DND-41 (cell line): ENCODE measurements around the gene HAX1.
A peak's percentile ranks its signal among the peaks of the same experiment; 100 is the strongest.
"Not testable (repeated sequence)": the region's sequence is repeated elsewhere in the genome, so short reads cannot be mapped to it uniquely, and the experiment has no call there.

Experiments used
- ATAC-seq: fragments of 200-7000 bp; cut with Tn5 transposase; 3 replicates; pipeline ENCODE4 v1.9.1; 2021; ENCODE audit warnings: low read depth; ENCODE audit not compliant: insufficient read depth
- DNase-seq: peaks from one replicate; pipeline ENCODE4 v3.0.0-alpha.2; 2020
- H2AFZ ChIP-seq: 2 replicates; pipeline ENCODE4 v1.6.0; 2012; ENCODE audit warnings: low read depth, low read length
- H3K27ac ChIP-seq: 2 replicates; pipeline ENCODE4 v1.5.1; 2012; ENCODE audit warnings: low read length, inconsistent platforms
- H3K27me3 ChIP-seq: fragments of 200-600 bp; sonication (generic); 2 replicates; pipeline ENCODE4 v1.6.0; 2012; ENCODE audit warnings: low read length, mild to moderate bottlenecking, inconsistent platforms; ENCODE audit not compliant: insufficient read depth, poor library complexity
- H3K36me3 ChIP-seq: 2 replicates; pipeline ENCODE4 v1.5.1; 2012; ENCODE audit warnings: low read length, inconsistent platforms; ENCODE audit not compliant: insufficient read depth
- H3K4me1 ChIP-seq: 2 replicates; pipeline ENCODE4 v1.5.1; 2012; ENCODE audit warnings: mild to moderate bottlenecking, low read length; ENCODE audit not compliant: insufficient read depth
- H3K4me2 ChIP-seq: 2 replicates; pipeline ENCODE4 v1.6.0; 2012; ENCODE audit warnings: mild to moderate bottlenecking, moderate library complexity, low read length, inconsistent platforms; ENCODE audit not compliant: insufficient read depth
- H3K4me3 ChIP-seq, 2 experiments: fragments of 200-600 bp in 1 of 2; shearing (Covaris generic) in 1 of 2; 2 replicates each; pipeline ENCODE4 v1.5.1; 2012 to 2016; ENCODE audit warnings: inconsistent platforms in 2 of 2, low read length in 2 of 2, mild to moderate bottlenecking in 2 of 2, low read depth in 1 of 2, moderate library complexity in 1 of 2
- H3K79me2 ChIP-seq: 2 replicates; pipeline ENCODE4 v1.6.0; 2012; ENCODE audit warnings: low read length, inconsistent platforms; ENCODE audit not compliant: insufficient read depth
- H3K9ac ChIP-seq: 2 replicates; pipeline ENCODE4 v1.6.0; 2012; ENCODE audit warnings: low read depth, mild to moderate bottlenecking, inconsistent platforms, low read length, moderate library complexity
- H3K9me3 ChIP-seq: 2 replicates; pipeline ENCODE4 v1.5.1; 2012; ENCODE audit warnings: low read length, moderate library complexity, mild to moderate bottlenecking, inconsistent platforms; ENCODE audit not compliant: insufficient read depth, severe bottlenecking
- H4K20me1 ChIP-seq: 2 replicates; pipeline ENCODE4 v1.6.0; 2012; ENCODE audit warnings: low read length; ENCODE audit not compliant: insufficient read depth
- CTCF ChIP-seq: IDR thresholded peaks from 2 replicates; pipeline ENCODE4 v1.5.1; 2012; ENCODE audit warnings: borderline replicate concordance, low read length, moderate library complexity, mild to moderate bottlenecking; ENCODE audit not compliant: poor library complexity, severe bottlenecking; ENCODE audit errors: extremely low read depth
- EZH2 ChIP-seq: IDR thresholded peaks from 3 replicates; pipeline ENCODE4 v1.6.1; 2012; ENCODE audit warnings: borderline replicate concordance, low read depth, mild to moderate bottlenecking, moderate library complexity, low read length, inconsistent platforms; ENCODE audit not compliant: severe bottlenecking

The HAX1 gene

GRCh38 chr1:154276797-154277196 is 4.4 kb downstream of the HAX1 start:
- Histone ChIP-seq H3K4me3 (no peak overlapping the region), H3K27ac (no peak overlapping the region), H3K4me2 (no peak overlapping the region), H4K20me1 (no peaks in the 10 kb centered on the region), H3K27me3 (no peaks in the 10 kb centered on the region), H3K9me3 (no peaks in the 10 kb centered on the region), H3K4me1 (peaks cover 14% of the 10 kb centered on the region), H3K79me2 (peaks cover 15% of the 10 kb centered on the region), H3K36me3 (peaks cover 22% of the 10 kb centered on the region), H2AFZ (no peak overlapping the region), H3K9ac (no peak overlapping the region)
- TF ChIP-seq CTCF (peak; percentile 55), EZH2 (no peak)
- DNase-seq (peak; percentile 44), ATAC-seq (no peak)

- H3K4me2 ChIP-seq, H2AFZ ChIP-seq, H4K20me1 ChIP-seq, H3K4me3 ChIP-seq, H3K36me3 ChIP-seq, H3K9me3 ChIP-seq, ATAC-seq, H3K4me1 ChIP-seq, H3K79me2 ChIP-seq, H3K9ac ChIP-seq, DNase-seq, H3K27me3 ChIP-seq, H3K27ac ChIP-seq: not testable (repeated sequence)
These were observed 15.2 kb downstream of the HAX1 start for GRCh38 chr1:154287591-154287990.

DNA sequence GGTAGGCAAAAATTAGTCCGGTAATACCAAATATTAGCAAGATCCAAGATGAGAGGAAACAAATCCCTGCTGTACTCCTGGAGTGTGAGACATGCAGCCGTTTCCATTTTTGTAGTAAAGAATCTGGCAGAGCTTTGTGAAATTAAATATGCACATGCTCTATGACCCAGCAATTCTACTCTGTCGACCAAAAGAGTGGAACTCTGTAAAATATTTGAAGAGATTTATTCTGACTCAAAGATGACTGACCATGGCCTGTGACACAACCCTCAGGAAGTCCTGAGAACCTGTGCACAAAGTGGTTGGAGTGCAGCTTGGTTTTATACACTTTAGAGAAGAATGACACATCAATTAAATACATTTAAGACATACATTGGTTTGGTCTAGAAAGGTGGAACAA is 16.2 kb downstream of the HAX1 start:
- no peak overlapping the region for H3K4me2 ChIP-seq
- H3K36me3 ChIP-seq: no peaks in the 10 kb centered on the region
- no peak overlapping the region for H3K4me3 ChIP-seq
- H3K4me1 ChIP-seq: no peaks in the 10 kb centered on the region
- ATAC-seq (no peak), DNase-seq (no peak)
- no peaks in the 10 kb centered on the region for H3K27me3 ChIP-seq
- H3K79me2 ChIP-seq: no peaks in the 10 kb centered on the region
- TF ChIP-seq EZH2 (no peak), CTCF (no peak)
- H4K20me1 ChIP-seq: no peaks in the 10 kb centered on the region
- no peak overlapping the region for H3K27ac ChIP-seq
- no peak overlapping the region for H2AFZ ChIP-seq
- no peaks in the 10 kb centered on the region for H3K9me3 ChIP-seq
- no peak overlapping the region for H3K9ac ChIP-seq

- no peak overlapping the region for H2AFZ ChIP-seq
- H3K79me2 ChIP-seq: no peaks in the 10 kb centered on the region
- no peaks in the 10 kb centered on the region for H3K4me1 ChIP-seq
- no peaks in the 10 kb centered on the region for H4K20me1 ChIP-seq
- no peak overlapping the region for H3K4me3 ChIP-seq
- H3K27ac ChIP-seq: no peak overlapping the region
- H3K36me3 ChIP-seq: no peaks in the 10 kb centered on the region
- H3K27me3 ChIP-seq: no peaks in the 10 kb centered on the region
- DNase-seq: no peak
- H3K9me3 ChIP-seq: peaks cover 14% of the 10 kb centered on the region
- ATAC-seq: no peak
- TF ChIP-seq EZH2 (no peak), CTCF (no peak)
- H3K4me2 ChIP-seq: no peak overlapping the region
- no peak overlapping the region for H3K9ac ChIP-seq
These were observed 18.5 kb downstream of the HAX1 start for GRCh38 chr1:154290921-154291320.
